Astrocyte (in vitro differentiated cells and primary cell): ENCODE results near the gene CCSER1. TPM values are rescaled to one million over a fixed set of nuclear protein-coding genes. Genes with fewer than 3 reads are reported as not detected.

Source experiments
- DNase-seq: peaks from one replicate; pipeline ENCODE4 v3.0.0-alpha.2; 2010; ENCODE audit warnings: low read depth
- FAIRE-seq: peaks from 2 replicates; lab custom pipeline; 2011; peaks lifted over from hg19 to GRCh38; lab: Jason Lieb, UNC
- H2AFZ ChIP-seq: 2 replicates; pipeline ENCODE4 v1.6.0; 2012; ENCODE audit warnings: low read depth, low read length, inconsistent platforms
- H3K27ac ChIP-seq: 2 replicates; pipeline ENCODE4 v1.5.1; 2011; ENCODE audit warnings: low read depth, low read length, inconsistent platforms
- H3K27me3 ChIP-seq: 2 replicates; pipeline ENCODE4 v1.6.0; 2011; ENCODE audit warnings: low read length, inconsistent platforms; ENCODE audit not compliant: insufficient read depth
- H3K36me3 ChIP-seq: 2 replicates; pipeline ENCODE4 v1.5.1; 2011; ENCODE audit warnings: low read length, inconsistent platforms; ENCODE audit not compliant: insufficient read depth
- H3K4me1 ChIP-seq: 2 replicates; pipeline ENCODE4 v1.5.1; 2011; ENCODE audit warnings: low read length, inconsistent platforms; ENCODE audit not compliant: insufficient read depth
- H3K4me2 ChIP-seq: 2 replicates; pipeline ENCODE4 v1.6.0; 2012; ENCODE audit warnings: low read length, inconsistent platforms
- H3K4me3 ChIP-seq: 2 replicates; pipeline ENCODE4 v1.5.1; 2011; ENCODE audit warnings: low read depth, mild to moderate bottlenecking, low read length, inconsistent platforms; ENCODE audit not compliant: insufficient read depth
- H3K79me2 ChIP-seq: 2 replicates; pipeline ENCODE4 v1.6.0; 2012; ENCODE audit warnings: mild to moderate bottlenecking, low read length, inconsistent platforms; ENCODE audit not compliant: insufficient read depth
- H3K9ac ChIP-seq: 2 replicates; pipeline ENCODE4 v1.6.0; 2012; ENCODE audit warnings: mild to moderate bottlenecking, low read length, inconsistent platforms
- H3K9me3 ChIP-seq: 2 replicates; pipeline ENCODE4 v1.5.1; 2012; ENCODE audit warnings: low read depth, mild to moderate bottlenecking, low read length, inconsistent platforms; ENCODE audit not compliant: insufficient read depth
- H4K20me1 ChIP-seq: 2 replicates; pipeline ENCODE4 v1.6.0; 2012; ENCODE audit warnings: low read length, inconsistent platforms; ENCODE audit not compliant: insufficient read depth
- H3K27ac Mint-ChIP-seq: one replicate; pipeline ENCODE4 v1.8.0; 2021; ENCODE audit warnings: mild to moderate bottlenecking, mixed read lengths; ENCODE audit not compliant: unreplicated experiment
- H3K27me3 Mint-ChIP-seq: one replicate; pipeline ENCODE4 v1.8.0; 2021; ENCODE audit warnings: low read depth, mixed read lengths; ENCODE audit not compliant: unreplicated experiment
- H3K36me3 Mint-ChIP-seq: one replicate; pipeline ENCODE4 v1.8.0; 2021; ENCODE audit warnings: low read depth, mixed read lengths; ENCODE audit not compliant: unreplicated experiment
- H3K4me1 Mint-ChIP-seq: one replicate; pipeline ENCODE4 v1.8.0; 2021; ENCODE audit warnings: low read depth, mixed read lengths; ENCODE audit not compliant: unreplicated experiment
- H3K4me3 Mint-ChIP-seq: one replicate; pipeline ENCODE4 v1.8.0; 2021; ENCODE audit warnings: mild to moderate bottlenecking, moderate library complexity, mixed read lengths; ENCODE audit not compliant: unreplicated experiment
- H3K9me3 Mint-ChIP-seq: one replicate; pipeline ENCODE4 v1.8.0; 2021; ENCODE audit warnings: mild to moderate bottlenecking, mixed read lengths; ENCODE audit not compliant: unreplicated experiment
- CTCF ChIP-seq: IDR thresholded peaks from 2 replicates; pipeline ENCODE4 v1.5.1; 2011; ENCODE audit warnings: low read depth, mild to moderate bottlenecking, inconsistent platforms, low read length, moderate library complexity; ENCODE audit not compliant: insufficient read depth
- EZH2 ChIP-seq: IDR thresholded peaks from 2 replicates; pipeline ENCODE4 v1.6.1; 2012; ENCODE audit warnings: mild to moderate bottlenecking, low read length, inconsistent platforms; ENCODE audit not compliant: insufficient read depth
- total RNA-seq: library from RNA; stranded (reverse); gene quantifications from 2 replicates; pipeline ENCODE4 v1.2.1, GENCODE V29; 2021

The CCSER1 gene
- total RNA-seq, 1 donor from 2014 or later = 2.2 TPM

- no peaks in the 10 kb centered on the region for H3K9me3 ChIP-seq
- Mint-ChIP-seq H3K4me1 (no peaks in the 10 kb centered on the region), H3K36me3 (no peaks in the 10 kb centered on the region), H3K4me3 (no peak overlapping the region), H3K9me3 (no peaks in the 10 kb centered on the region), H3K27ac (no peak overlapping the region), H3K27me3 (no peaks in the 10 kb centered on the region)
- no peaks in the 10 kb centered on the region for H3K27me3 ChIP-seq
- no peak overlapping the region for H3K27ac ChIP-seq
- no peaks in the 10 kb centered on the region for H3K79me2 ChIP-seq
- TF ChIP-seq EZH2 (no peak), CTCF (no peak)
- FAIRE-seq = no peak
- H3K4me3 ChIP-seq = no peak overlapping the region
- H4K20me1 ChIP-seq = no peaks in the 10 kb centered on the region
- no peak overlapping the region for H3K4me2 ChIP-seq
- no peak for DNase-seq
- H3K4me1 ChIP-seq = no peaks in the 10 kb centered on the region
- no peak overlapping the region for H3K9ac ChIP-seq
- no peaks in the 10 kb centered on the region for H3K36me3 ChIP-seq
- no peak overlapping the region for H2AFZ ChIP-seq
These were observed 799.8 kb downstream of the CCSER1 start for GRCh38 chr4:90926957-90927356.

- Histone ChIP-seq H4K20me1 (no peaks in the 10 kb centered on the region), H3K9ac (no peak overlapping the region), H3K4me2 (no peak overlapping the region), H3K27me3 (no peaks in the 10 kb centered on the region), H3K4me1 (no peaks in the 10 kb centered on the region), H2AFZ (no peak overlapping the region), H3K79me2 (no peaks in the 10 kb centered on the region), H3K36me3 (no peaks in the 10 kb centered on the region), H3K4me3 (no peak overlapping the region), H3K9me3 (no peaks in the 10 kb centered on the region), H3K27ac (no peak overlapping the region)
- no peak for DNase-seq
- H3K4me3 Mint-ChIP-seq = no peak overlapping the region
- H3K36me3 Mint-ChIP-seq = no peaks in the 10 kb centered on the region
- no peaks in the 10 kb centered on the region for H3K9me3 Mint-ChIP-seq
- FAIRE-seq = no peak
- H3K27ac Mint-ChIP-seq = no peak overlapping the region
- TF ChIP-seq CTCF = no peak
- no peak for TF ChIP-seq EZH2
- no peaks in the 10 kb centered on the region for H3K27me3 Mint-ChIP-seq
- no peaks in the 10 kb centered on the region for H3K4me1 Mint-ChIP-seq
These were observed 816.1 kb downstream of the CCSER1 start for GRCh38 chr4:90943311-90943710.

- Histone ChIP-seq H3K9ac (no peak overlapping the region), H3K4me1 (peaks cover 3% of the 10 kb centered on the region), H3K4me2 (no peak overlapping the region), H3K9me3 (no peaks in the 10 kb centered on the region), H3K79me2 (no peaks in the 10 kb centered on the region), H3K4me3 (no peak overlapping the region), H3K27ac (no peak overlapping the region), H2AFZ (no peak overlapping the region), H3K36me3 (no peaks in the 10 kb centered on the region), H4K20me1 (no peaks in the 10 kb centered on the region), H3K27me3 (no peaks in the 10 kb centered on the region)
- no peaks in the 10 kb centered on the region for H3K9me3 Mint-ChIP-seq
- H3K4me3 Mint-ChIP-seq = no peak overlapping the region
- no peaks in the 10 kb centered on the region for H3K27me3 Mint-ChIP-seq
- FAIRE-seq (no peak), DNase-seq (no peak)
- H3K27ac Mint-ChIP-seq = no peak overlapping the region
- H3K36me3 Mint-ChIP-seq = no peaks in the 10 kb centered on the region
- peaks cover 6% of the 10 kb centered on the region for H3K4me1 Mint-ChIP-seq
- no peak for TF ChIP-seq EZH2
- TF ChIP-seq CTCF = no peak
These were observed 819.8 kb downstream of the CCSER1 start for GRCh38 chr4:90946945-90947344.
